ENCODE measurements around the gene CLSTN1. TPM values are rescaled to one million over a fixed set of nuclear protein-coding genes. Genes with fewer than 3 reads are reported as not detected.

Gene CLSTN1
- total RNA-seq, 1 experiment from 2014 or later = 100 TPM

- no peak overlapping the region for H2BK20ac ChIP-seq (ENCODE audit: low read depth, low read length, poor library complexity, severe bottlenecking)
- no peak overlapping the region for H2BK12ac ChIP-seq (ENCODE audit: insufficient read length, low read depth, low read length)
- H4K8ac ChIP-seq (replicated peaks; ENCODE audit: insufficient read length, low read depth, low read length) = no peak overlapping the region
- Mint-ChIP-seq H3K36me3 (ENCODE audit: insufficient read depth in 1 of 3, low read depth in 3 of 3) (peaks cover 0 to 8% (median 0%) of the 10 kb centered on the region in 3 experiments; a peak in 3 of 7 replicates), H3K4me3 (no peak overlapping the region), H3K27ac (no peak overlapping the region), H3K4me1 (peaks cover 2 to 13% of the 10 kb centered on the region in 2 experiments), H3K9me3 (no peaks in the 10 kb centered on the region), H3K27me3 (ENCODE audit: low read depth) (no peaks in the 10 kb centered on the region)
- H3K9me3 ChIP-seq (ENCODE audit: control insufficient read depth, low read depth, low read length) = no peaks in the 10 kb centered on the region
- H3T11ph ChIP-seq (ENCODE audit: low read length) = no peak overlapping the region
- no peak overlapping the region for H3K56ac ChIP-seq (ENCODE audit: insufficient read length, low read depth, low read length)
- no peak overlapping the region for H3K18ac ChIP-seq (ENCODE audit: insufficient read length, low read depth, low read length)
- no peak overlapping the region for H3K23ac ChIP-seq (ENCODE audit: insufficient read length, low read depth, low read length)
- H3K4ac ChIP-seq (ENCODE audit: low read depth, low read length) = no peak overlapping the region
- DNase-seq = no peak
- no peak overlapping the region for H2AK5ac ChIP-seq (ENCODE audit: insufficient read length, low read length)
- no peaks in the 10 kb centered on the region for H3K4me1 ChIP-seq (ENCODE audit: insufficient read depth, low read length)
- TF ChIP-seq, protein P1, sequence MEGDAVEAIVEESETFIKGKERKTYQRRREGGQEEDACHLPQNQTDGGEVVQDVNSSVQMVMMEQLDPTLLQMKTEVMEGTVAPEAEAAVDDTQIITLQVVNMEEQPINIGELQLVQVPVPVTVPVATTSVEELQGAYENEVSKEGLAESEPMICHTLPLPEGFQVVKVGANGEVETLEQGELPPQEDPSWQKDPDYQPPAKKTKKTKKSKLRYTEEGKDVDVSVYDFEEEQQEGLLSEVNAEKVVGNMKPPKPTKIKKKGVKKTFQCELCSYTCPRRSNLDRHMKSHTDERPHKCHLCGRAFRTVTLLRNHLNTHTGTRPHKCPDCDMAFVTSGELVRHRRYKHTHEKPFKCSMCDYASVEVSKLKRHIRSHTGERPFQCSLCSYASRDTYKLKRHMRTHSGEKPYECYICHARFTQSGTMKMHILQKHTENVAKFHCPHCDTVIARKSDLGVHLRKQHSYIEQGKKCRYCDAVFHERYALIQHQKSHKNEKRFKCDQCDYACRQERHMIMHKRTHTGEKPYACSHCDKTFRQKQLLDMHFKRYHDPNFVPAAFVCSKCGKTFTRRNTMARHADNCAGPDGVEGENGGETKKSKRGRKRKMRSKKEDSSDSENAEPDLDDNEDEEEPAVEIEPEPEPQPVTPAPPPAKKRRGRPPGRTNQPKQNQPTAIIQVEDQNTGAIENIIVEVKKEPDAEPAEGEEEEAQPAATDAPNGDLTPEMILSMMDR (conservative IDR thresholded peaks at IDR 0.05) = no peak
- no peak overlapping the region for H4K5ac ChIP-seq (ENCODE audit: insufficient read length, low read depth, low read length)
- H2BK15ac ChIP-seq (ENCODE audit: low read depth, low read length) = no peak overlapping the region
- H2BK120ac ChIP-seq (ENCODE audit: low read depth, low read length, poor library complexity, severe bottlenecking) = no peak overlapping the region
- no peaks in the 10 kb centered on the region for H3K79me2 ChIP-seq (ENCODE audit: insufficient read depth, low read length)
- H3K27ac ChIP-seq (ENCODE audit: insufficient read length, low read depth, low read length) = no peak overlapping the region
- H4K20me1 ChIP-seq (ENCODE audit: control insufficient read depth, insufficient read depth, insufficient read length) = no peaks in the 10 kb centered on the region
- H3K27me3 ChIP-seq (ENCODE audit: insufficient read depth, low read length) = no peaks in the 10 kb centered on the region
- no CpG with 5 or more reads among the region's 13 CpGs for WGBS (ENCODE audit: extremely low coverage, insufficient read length, low lambda C conversion rate)
- no peak overlapping the region for H2BK5ac ChIP-seq (ENCODE audit: insufficient read length, low read length)
- no peak overlapping the region for H2AFZ ChIP-seq (ENCODE audit: low read length)
- H3K23me2 ChIP-seq (ENCODE audit: insufficient read length, low read depth, low read length, poor library complexity, severe bottlenecking) = no peaks in the 10 kb centered on the region
- no peak overlapping the region for H3K4me2 ChIP-seq (ENCODE audit: insufficient read depth, insufficient read length, low read length)
- no peak overlapping the region for H3K9ac ChIP-seq (ENCODE audit: extremely low read depth, insufficient read length, low read length)
- no peaks in the 10 kb centered on the region for H3K79me1 ChIP-seq (ENCODE audit: insufficient read depth, low read depth, low read length, poor library complexity, severe bottlenecking)
- no peak overlapping the region for H4K91ac ChIP-seq (ENCODE audit: insufficient read length, low read depth, low read length)
- H3K14ac ChIP-seq (ENCODE audit: insufficient read depth, low read length) = no peak overlapping the region
Measured at GRCh38 chr1:9869831-9870251, 46.1 kb upstream of the CLSTN1 start.
